HEK293 (cell line): Measurements from ENCODE around the gene MLLT6.

Experiments used
- CTCF ChIA-PET: fragments of 350-600 bp; formaldehyde crosslinking; extraction: SDS; loops from one replicate; lab custom pipeline; 2021; ENCODE audit warnings: antibody characterized with exemption; lab: Yijun Ruan, JAX
- POLR2A ChIA-PET: fragments of 300-600 bp; formaldehyde crosslinking; extraction: SDS; loops from one replicate; lab custom pipeline; 2020; ENCODE audit warnings: antibody characterized with exemption, inconsistent platforms; lab: Yijun Ruan, JAX
- H3K27ac ChIP-seq: fragments of 200-500 bp; sonication (Bioruptor generic); 2 replicates; pipeline ENCODE4 v1.5.1; 2014; ENCODE audit warnings: low read depth, low read length, control low read depth, inconsistent platforms; ENCODE audit errors: extremely low read depth
- H3K36me3 ChIP-seq, 2 experiments: fragments of 200-500 bp in 1 of 2; sonication (Bioruptor generic) in 1 of 2; 1 replicate in 1 of 2; 2 replicates in 1 of 2; pipeline ENCODE4 v1.5.1; 2014 to 2017; ENCODE audit warnings: inconsistent platforms in 2 of 2, low read length in 2 of 2; ENCODE audit not compliant: control insufficient read depth in 2 of 2, insufficient read depth in 1 of 2
- H3K4me1 ChIP-seq: fragments of 200-500 bp; sonication (Bioruptor generic); 2 replicates; pipeline ENCODE4 v1.5.1; 2014; ENCODE audit warnings: mild to moderate bottlenecking, low read length, inconsistent platforms; ENCODE audit not compliant: control insufficient read depth, insufficient read depth
- H3K4me3 ChIP-seq: 2 replicates; pipeline ENCODE4 v1.5.1; 2011; ENCODE audit warnings: low read depth, mild to moderate bottlenecking, control low read depth, low read length, moderate library complexity
- H3K9me3 ChIP-seq: fragments of 200-500 bp; sonication (Bioruptor generic); 2 replicates; pipeline ENCODE4 v1.5.1; 2014; ENCODE audit warnings: low read depth, low read length, inconsistent platforms; ENCODE audit not compliant: control insufficient read depth, insufficient read depth
- GLI4 ChIP-seq: fragments of 450-650 bp; formaldehyde crosslinking; IDR thresholded peaks from 2 replicates; pipeline ENCODE4 v1.5.1; 2016; ENCODE audit warnings: missing biosample characterization, missing genetic modification characterization
- GLIS1 ChIP-seq: fragments of 450-650 bp; formaldehyde crosslinking; IDR thresholded peaks from 2 replicates; pipeline ENCODE4 v1.5.1; 2016; ENCODE audit warnings: missing biosample characterization, missing genetic modification characterization
- GLIS2 ChIP-seq: fragments of 450-650 bp; formaldehyde crosslinking; IDR thresholded peaks from 2 replicates; pipeline ENCODE4 v1.5.1; 2016; ENCODE audit warnings: missing biosample characterization, missing genetic modification characterization
- KLF1 ChIP-seq: fragments of 450-650 bp; formaldehyde crosslinking; IDR thresholded peaks from 2 replicates; pipeline ENCODE4 v1.5.1; 2016; ENCODE audit warnings: missing biosample characterization, missing genetic modification characterization
- OSR2 ChIP-seq: fragments of 450-650 bp; formaldehyde crosslinking; IDR thresholded peaks from 2 replicates; pipeline ENCODE4 v1.5.1; 2016; ENCODE audit warnings: missing biosample characterization, missing genetic modification characterization
- PRDM1 ChIP-seq: fragments of 450-650 bp; formaldehyde crosslinking; IDR thresholded peaks from 2 replicates; pipeline ENCODE4; 2016; ENCODE audit warnings: missing biosample characterization, missing genetic modification characterization
- SP2 ChIP-seq: fragments of 450-650 bp; formaldehyde crosslinking; IDR thresholded peaks from 2 replicates; pipeline ENCODE4 v1.5.1; 2016; ENCODE audit warnings: missing biosample characterization, missing genetic modification characterization
- SP7 ChIP-seq: fragments of 450-650 bp; formaldehyde crosslinking; IDR thresholded peaks from 2 replicates; pipeline ENCODE4 v1.5.1; 2016; ENCODE audit warnings: missing biosample characterization, missing genetic modification characterization
- YY1 ChIP-seq: fragments of 450-650 bp; formaldehyde crosslinking; IDR thresholded peaks from 2 replicates; pipeline ENCODE4 v1.5.1; 2018; ENCODE audit warnings: missing biosample characterization, missing genetic modification characterization
- ZBTB21 ChIP-seq: fragments of 450-650 bp; formaldehyde crosslinking; IDR thresholded peaks from 2 replicates; pipeline ENCODE4 v1.5.1; 2017; ENCODE audit warnings: missing biosample characterization, missing genetic modification characterization
- ZBTB8A ChIP-seq: fragments of 450-650 bp; formaldehyde crosslinking; IDR thresholded peaks from 2 replicates; pipeline ENCODE4 v1.5.1; 2016; ENCODE audit warnings: missing biosample characterization, missing genetic modification characterization
- ZEB2 ChIP-seq: fragments of 450-650 bp; formaldehyde crosslinking; IDR thresholded peaks from 2 replicates; pipeline ENCODE4 v1.5.1; 2016; ENCODE audit warnings: missing biosample characterization, missing genetic modification characterization
- ZFP3 ChIP-seq: fragments of 450-650 bp; formaldehyde crosslinking; IDR thresholded peaks from 2 replicates; pipeline ENCODE4 v1.5.1; 2016; ENCODE audit warnings: low read depth, missing biosample characterization, missing genetic modification characterization
- ZNF157 ChIP-seq: fragments of 450-650 bp; formaldehyde crosslinking; IDR thresholded peaks from 2 replicates; pipeline ENCODE4 v1.5.1; 2016; ENCODE audit warnings: missing biosample characterization, missing genetic modification characterization
- ZNF223 ChIP-seq: fragments of 450-650 bp; formaldehyde crosslinking; IDR thresholded peaks from 2 replicates; pipeline ENCODE4 v1.5.1; 2016; ENCODE audit warnings: missing biosample characterization, missing genetic modification characterization
- ZNF341 ChIP-seq: fragments of 450-650 bp; formaldehyde crosslinking; IDR thresholded peaks from 2 replicates; pipeline ENCODE4; 2016; ENCODE audit warnings: low read depth, missing biosample characterization, missing genetic modification characterization
- ZNF48 ChIP-seq: fragments of 450-650 bp; formaldehyde crosslinking; IDR thresholded peaks from 2 replicates; pipeline ENCODE4 v1.5.1; 2016; ENCODE audit warnings: missing biosample characterization, missing genetic modification characterization
- ZNF776 ChIP-seq: fragments of 450-650 bp; formaldehyde crosslinking; IDR thresholded peaks from 2 replicates; pipeline ENCODE4 v1.5.0; 2017; ENCODE audit warnings: missing biosample characterization, missing genetic modification characterization, borderline replicate concordance
- ZNF791 ChIP-seq: fragments of 450-650 bp; formaldehyde crosslinking; IDR thresholded peaks from 2 replicates; pipeline ENCODE4 v1.5.1; 2016; ENCODE audit warnings: missing biosample characterization, missing genetic modification characterization
- ZNF830 ChIP-seq: fragments of 450-650 bp; IDR thresholded peaks from 2 replicates; pipeline ENCODE4 v1.5.0; 2018; ENCODE audit warnings: missing biosample characterization, missing genetic modification characterization, low read depth, mild to moderate bottlenecking, moderate library complexity
- ZSCAN16 ChIP-seq: fragments of 450-650 bp; formaldehyde crosslinking; IDR thresholded peaks from 2 replicates; pipeline ENCODE4 v1.5.1; 2016; ENCODE audit warnings: missing biosample characterization, missing genetic modification characterization
- ZSCAN30 ChIP-seq: fragments of 450-650 bp; IDR thresholded peaks from 2 replicates; pipeline ENCODE4 v1.5.1; 2018; ENCODE audit warnings: missing biosample characterization, mild to moderate bottlenecking, missing genetic modification characterization, moderate library complexity
- ZXDB ChIP-seq: fragments of 450-650 bp; formaldehyde crosslinking; IDR thresholded peaks from 2 replicates; pipeline ENCODE4 v1.5.1; 2016; ENCODE audit warnings: missing biosample characterization, missing genetic modification characterization
- TF ChIP-seq, protein P1 (sequence below): fragments of 450-650 bp; formaldehyde crosslinking; IDR thresholded peaks from 2 replicates; pipeline ENCODE4 v1.5.1; 2016; ENCODE audit warnings: missing biosample characterization, missing genetic modification characterization
- TF ChIP-seq, protein P2 (sequence below): fragments of 450-650 bp; formaldehyde crosslinking; IDR thresholded peaks from 2 replicates; pipeline ENCODE4 v1.5.1; 2017; ENCODE audit warnings: missing biosample characterization, mild to moderate bottlenecking, missing genetic modification characterization, moderate library complexity
- TF ChIP-seq, protein P3 (sequence below): fragments of 450-650 bp; formaldehyde crosslinking; IDR thresholded peaks from 2 replicates; pipeline ENCODE4 v1.5.1; 2016; ENCODE audit warnings: missing biosample characterization, missing genetic modification characterization, borderline replicate concordance
- TF ChIP-seq, protein P4 (sequence below): fragments of 450-650 bp; formaldehyde crosslinking; IDR thresholded peaks from 2 replicates; pipeline ENCODE4 v1.5.1; 2016; ENCODE audit warnings: missing biosample characterization, missing genetic modification characterization
- TF ChIP-seq, protein P5 (sequence below): fragments of 450-650 bp; formaldehyde crosslinking; IDR thresholded peaks from 2 replicates; pipeline ENCODE4 v1.5.1; 2017; ENCODE audit warnings: missing biosample characterization, missing genetic modification characterization

The MLLT6 gene

DNA sequence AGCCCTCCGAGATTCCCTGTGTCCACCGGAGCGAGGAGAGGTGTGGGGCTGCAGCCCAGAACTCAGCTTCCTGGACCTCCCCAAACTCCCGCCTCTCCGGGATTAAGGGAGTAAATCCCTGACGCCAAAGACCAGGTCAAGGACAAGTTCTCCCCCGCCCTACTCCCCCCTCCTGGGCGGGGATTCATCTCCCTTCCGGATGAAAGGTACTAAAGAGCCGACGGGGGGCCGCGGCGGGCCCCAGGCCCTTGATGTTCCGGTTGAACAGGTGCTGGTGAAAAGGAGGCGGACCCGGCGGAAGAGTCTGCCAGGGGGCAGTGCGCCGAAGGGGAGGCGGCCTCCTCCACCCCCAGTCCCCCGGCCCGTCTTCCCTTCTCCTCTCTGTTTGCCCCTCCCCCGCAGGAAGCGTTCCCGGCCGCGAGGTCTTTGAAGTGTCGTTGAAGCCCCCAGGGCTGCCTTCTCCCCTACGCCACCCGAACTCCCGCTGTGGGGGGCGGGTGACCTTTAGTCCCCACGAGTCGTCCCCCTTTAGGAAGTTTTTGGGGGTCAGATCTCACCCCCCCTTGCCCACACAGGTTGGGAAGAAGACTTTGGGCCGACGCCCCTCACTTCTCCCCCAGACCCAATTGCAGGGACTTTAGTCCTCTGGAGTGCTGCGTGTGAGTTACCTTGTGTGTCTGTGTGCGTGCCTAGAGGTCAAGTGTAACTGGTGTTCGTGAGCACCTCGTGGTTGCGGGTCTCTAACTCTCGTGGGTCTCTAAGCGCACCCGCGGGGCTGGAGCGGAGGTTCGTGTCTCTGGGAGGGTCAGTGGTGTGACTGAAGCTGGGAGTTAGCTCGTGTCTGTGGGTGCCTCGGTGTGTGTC, 1.1 kb upstream of the MLLT6 start (continued):
- TF ChIP-seq ZFP3: no peak
- no peak for TF ChIP-seq ZNF791
- TF ChIP-seq, protein P1, sequence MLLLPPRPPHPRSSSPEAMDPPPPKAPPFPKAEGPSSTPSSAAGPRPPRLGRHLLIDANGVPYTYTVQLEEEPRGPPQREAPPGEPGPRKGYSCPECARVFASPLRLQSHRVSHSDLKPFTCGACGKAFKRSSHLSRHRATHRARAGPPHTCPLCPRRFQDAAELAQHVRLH: peak; percentile 84
- peak; percentile 90 for TF ChIP-seq GLIS1 (tag by site-specific recombination)
- TF ChIP-seq, protein P2, sequence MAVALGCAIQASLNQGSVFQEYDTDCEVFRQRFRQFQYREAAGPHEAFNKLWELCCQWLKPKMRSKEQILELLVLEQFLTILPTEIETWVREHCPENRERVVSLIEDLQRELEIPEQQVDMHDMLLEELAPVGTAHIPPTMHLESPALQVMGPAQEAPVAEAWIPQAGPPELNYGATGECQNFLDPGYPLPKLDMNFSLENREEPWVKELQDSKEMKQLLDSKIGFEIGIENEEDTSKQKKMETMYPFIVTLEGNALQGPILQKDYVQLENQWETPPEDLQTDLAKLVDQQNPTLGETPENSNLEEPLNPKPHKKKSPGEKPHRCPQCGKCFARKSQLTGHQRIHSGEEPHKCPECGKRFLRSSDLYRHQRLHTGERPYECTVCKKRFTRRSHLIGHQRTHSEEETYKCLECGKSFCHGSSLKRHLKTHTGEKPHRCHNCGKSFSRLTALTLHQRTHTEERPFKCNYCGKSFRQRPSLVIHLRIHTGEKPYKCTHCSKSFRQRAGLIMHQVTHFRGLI (tag by site-specific recombination): no peak
- peak; percentile 77 for TF ChIP-seq ZNF341 (tag by site-specific recombination)
- TF ChIP-seq, protein P3, sequence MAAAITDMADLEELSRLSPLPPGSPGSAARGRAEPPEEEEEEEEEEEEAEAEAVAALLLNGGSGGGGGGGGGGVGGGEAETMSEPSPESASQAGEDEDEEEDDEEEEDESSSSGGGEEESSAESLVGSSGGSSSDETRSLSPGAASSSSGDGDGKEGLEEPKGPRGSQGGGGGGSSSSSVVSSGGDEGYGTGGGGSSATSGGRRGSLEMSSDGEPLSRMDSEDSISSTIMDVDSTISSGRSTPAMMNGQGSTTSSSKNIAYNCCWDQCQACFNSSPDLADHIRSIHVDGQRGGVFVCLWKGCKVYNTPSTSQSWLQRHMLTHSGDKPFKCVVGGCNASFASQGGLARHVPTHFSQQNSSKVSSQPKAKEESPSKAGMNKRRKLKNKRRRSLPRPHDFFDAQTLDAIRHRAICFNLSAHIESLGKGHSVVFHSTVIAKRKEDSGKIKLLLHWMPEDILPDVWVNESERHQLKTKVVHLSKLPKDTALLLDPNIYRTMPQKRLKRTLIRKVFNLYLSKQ (tag by site-specific recombination): no peak

DNA sequence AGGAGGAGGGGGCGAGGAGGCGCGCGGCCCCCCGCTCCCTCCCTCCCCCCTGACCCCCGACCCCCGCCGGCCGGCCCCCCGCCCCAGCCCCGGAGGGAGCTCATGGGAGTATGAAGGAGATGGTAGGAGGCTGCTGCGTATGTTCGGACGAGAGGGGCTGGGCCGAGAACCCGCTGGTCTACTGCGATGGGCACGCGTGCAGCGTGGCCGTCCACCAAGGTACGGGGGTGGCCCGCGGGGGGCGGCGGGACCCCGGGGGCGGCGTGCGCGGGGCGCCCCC, 390 bp downstream of the MLLT6 start:
- POLR2A ChIA-PET: interaction anchor here (1.0 to 3.6 kb wide), 8 partner anchors 10 to 447 kb away, joined by 3 to 20 read pairs (median 9); partner anchors contain the start of genes CISD3, EPOP and PSMB3
- H3K27ac ChIP-seq: peak overlapping the region; percentile 87; the same call in 1 of the 2 replicates
- H3K9me3 ChIP-seq: no peaks in the 10 kb centered on the region
- H3K4me3 ChIP-seq: peak overlapping the region; percentile 60
- peaks cover 10% of the 10 kb centered on the region for H3K4me1 ChIP-seq
- TF ChIP-seq ZNF48 (no peak), PRDM1 (tag by site-specific recombination) (no peak), ZNF157 (tag by site-specific recombination) (no peak), GLI4 (tag by site-specific recombination) (no peak), ZSCAN30 (tag by site-specific recombination) (no peak), ZBTB21 (tag by site-specific recombination) (no peak), ZNF776 (no peak), ZSCAN16 (tag by site-specific recombination) (no peak)
- CTCF ChIA-PET: interaction anchor here (0.6 to 1.8 kb wide), 4 partner anchors 26 to 836 kb away, joined by 3 read pairs; no protein-coding TSS in a partner anchor
- peaks cover 7 to 30% of the 10 kb centered on the region in 2 experiments; a peak in 2 of 3 replicates for H3K36me3 ChIP-seq

DNA sequence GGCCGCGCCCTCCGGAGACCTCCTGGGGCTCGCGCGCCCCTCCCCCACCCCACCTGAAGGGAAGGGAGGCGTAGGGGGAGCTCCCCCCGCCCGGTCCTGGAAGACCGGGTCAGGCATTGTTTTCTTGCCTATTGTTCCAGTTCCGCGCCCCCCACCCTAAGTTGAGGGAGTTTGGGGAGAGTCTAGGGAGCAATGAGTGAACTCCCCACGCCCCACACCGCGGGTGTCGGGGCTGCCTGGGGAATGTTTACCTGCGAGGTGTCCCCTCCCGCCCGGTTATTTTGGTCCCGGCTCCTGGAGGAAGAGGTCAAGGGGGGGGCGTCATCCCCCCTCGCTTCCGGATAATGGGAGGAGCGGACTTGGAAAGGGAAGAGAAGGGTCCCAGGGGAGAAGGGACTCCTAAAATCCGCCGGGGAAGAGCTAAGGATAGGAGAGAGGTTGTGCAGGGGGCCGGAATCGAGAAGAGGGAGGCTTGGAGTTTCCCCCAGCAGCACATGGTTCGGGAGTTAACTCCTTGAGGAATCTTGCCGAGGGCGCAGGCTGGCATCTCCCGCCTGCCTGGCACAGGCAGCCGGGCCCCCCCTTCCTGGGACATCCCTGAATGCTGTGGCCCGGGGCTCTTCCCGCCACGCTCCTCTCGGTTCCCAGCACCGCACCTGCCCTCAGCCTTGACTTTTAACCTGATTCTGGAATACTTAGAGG, 881 bp downstream of the MLLT6 start:
- Histone ChIP-seq H3K4me3 (peak overlapping the region; percentile 60), H3K9me3 (no peaks in the 10 kb centered on the region), H3K4me1 (peaks cover 10% of the 10 kb centered on the region), H3K36me3 (peaks cover 7 to 35% of the 10 kb centered on the region in 2 experiments; a peak in 2 of 3 replicates), H3K27ac (peak overlapping the region; percentile 71)
- POLR2A ChIA-PET: interaction anchor here (0.5 to 3.6 kb wide), 10 partner anchors 10 to 1027 kb away, joined by 3 to 20 read pairs (median 8); partner anchors contain the start of genes CISD3, EPOP and PSMB3
- CTCF ChIA-PET: interaction anchor here (1.8 kb wide), 2 partner anchors 23 to 29 kb away, joined by 3 to 7 read pairs; no protein-coding TSS in a partner anchor
- peak; percentile 90 for TF ChIP-seq ZNF223 (tag by site-specific recombination)
- TF ChIP-seq GLIS2 (tag by site-specific recombination): peak; percentile 92
- TF ChIP-seq OSR2 (tag by site-specific recombination): peak; percentile 76
- TF ChIP-seq, protein P4, sequence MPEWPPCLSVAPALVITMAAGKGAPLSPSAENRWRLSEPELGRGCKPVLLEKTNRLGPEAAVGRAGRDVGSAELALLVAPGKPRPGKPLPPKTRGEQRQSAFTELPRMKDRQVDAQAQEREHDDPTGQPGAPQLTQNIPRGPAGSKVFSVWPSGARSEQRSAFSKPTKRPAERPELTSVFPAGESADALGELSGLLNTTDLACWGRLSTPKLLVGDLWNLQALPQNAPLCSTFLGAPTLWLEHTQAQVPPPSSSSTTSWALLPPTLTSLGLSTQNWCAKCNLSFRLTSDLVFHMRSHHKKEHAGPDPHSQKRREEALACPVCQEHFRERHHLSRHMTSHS: no peak
- peak; percentile 53 for TF ChIP-seq ZBTB8A (tag by site-specific recombination)
- TF ChIP-seq ZNF830 (tag by site-specific recombination): no peak
- TF ChIP-seq, protein P5, sequence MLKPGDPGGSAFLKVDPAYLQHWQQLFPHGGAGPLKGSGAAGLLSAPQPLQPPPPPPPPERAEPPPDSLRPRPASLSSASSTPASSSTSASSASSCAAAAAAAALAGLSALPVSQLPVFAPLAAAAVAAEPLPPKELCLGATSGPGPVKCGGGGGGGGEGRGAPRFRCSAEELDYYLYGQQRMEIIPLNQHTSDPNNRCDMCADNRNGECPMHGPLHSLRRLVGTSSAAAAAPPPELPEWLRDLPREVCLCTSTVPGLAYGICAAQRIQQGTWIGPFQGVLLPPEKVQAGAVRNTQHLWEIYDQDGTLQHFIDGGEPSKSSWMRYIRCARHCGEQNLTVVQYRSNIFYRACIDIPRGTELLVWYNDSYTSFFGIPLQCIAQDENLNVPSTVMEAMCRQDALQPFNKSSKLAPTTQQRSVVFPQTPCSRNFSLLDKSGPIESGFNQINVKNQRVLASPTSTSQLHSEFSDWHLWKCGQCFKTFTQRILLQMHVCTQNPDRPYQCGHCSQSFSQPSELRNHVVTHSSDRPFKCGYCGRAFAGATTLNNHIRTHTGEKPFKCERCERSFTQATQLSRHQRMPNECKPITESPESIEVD (tag by site-specific recombination): no peak
- TF ChIP-seq YY1 (tag by site-specific recombination): no peak
- 0 out of 2 replicates have a peak, but pooled peaks have one; percentile 29 for TF ChIP-seq KLF1 (tag by site-specific recombination)
- TF ChIP-seq SP2 (tag by site-specific recombination): peak; percentile 68
- TF ChIP-seq ZEB2: peak; percentile 92
- peak; percentile 45; the same call in 1 of the 2 replicates for TF ChIP-seq SP7
- TF ChIP-seq ZXDB: no peak
